Activated CD4-positive, alpha-beta memory T cell treated with anti-CD3 and anti-CD28 coated beads, Interleukin-2, amount 10 ng/mL, durations not matched to agents 7 days and 5 days (primary cell): ENCODE measurements around the gene YEATS2. TPM values are rescaled to one million over a fixed set of nuclear protein-coding genes. Genes with fewer than 3 reads are reported as not detected.

ENCODE experiments used
- CTCF ChIA-PET: fragments of 350-600 bp; sonication (Branson Sonifier 250); formaldehyde crosslinking; loops from one replicate; lab custom pipeline; 2021; ENCODE audit warnings: antibody characterized with exemption, inconsistent platforms; lab: Charles Lee
- POLR2A ChIA-PET: fragments of 350-600 bp; sonication (Branson Sonifier 250); formaldehyde crosslinking; loops from one replicate; lab custom pipeline; 2021; ENCODE audit warnings: antibody characterized with exemption; lab: Charles Lee
- DNase-seq: peaks from one replicate; pipeline ENCODE4 v3.0.0-alpha.2; 2020
- H3K27ac Mint-ChIP-seq: one replicate; pipeline ENCODE4 v1.8.0; 2021; ENCODE audit warnings: mild to moderate bottlenecking, mixed read lengths
- H3K27me3 Mint-ChIP-seq: one replicate; pipeline ENCODE4 v1.8.0; 2021; ENCODE audit warnings: mixed read lengths
- H3K36me3 Mint-ChIP-seq: one replicate; pipeline ENCODE4 v1.8.0; 2021; ENCODE audit warnings: low read depth, mixed read lengths
- H3K4me1 Mint-ChIP-seq: one replicate; pipeline ENCODE4 v1.8.0; 2021; ENCODE audit warnings: mixed read lengths
- H3K4me3 Mint-ChIP-seq: one replicate; pipeline ENCODE4 v1.8.0; 2021; ENCODE audit warnings: mild to moderate bottlenecking, mixed read lengths
- H3K9me3 Mint-ChIP-seq: one replicate; pipeline ENCODE4 v1.8.0; 2021; ENCODE audit warnings: mixed read lengths
- total RNA-seq, 2 experiments: library from RNA; stranded (reverse); gene quantifications; one replicate each; pipeline ENCODE4 v1.2.3, GENCODE V29; 2021

Gene YEATS2
- total RNA-seq, 2 experiments from 2014 or later: 51.7 to 56.5 TPM

GRCh38 chr3:183837894-183838293, 140.3 kb downstream of the YEATS2 start:
- no peaks in the 10 kb centered on the region for H3K4me1 Mint-ChIP-seq
- H3K4me3 Mint-ChIP-seq: no peak overlapping the region
- H3K9me3 Mint-ChIP-seq: no peaks in the 10 kb centered on the region
- POLR2A ChIA-PET: no interaction called here
- DNase-seq: no peak
- CTCF ChIA-PET: no interaction called here
- H3K27ac Mint-ChIP-seq: no peak overlapping the region
- no peaks in the 10 kb centered on the region for H3K27me3 Mint-ChIP-seq
- H3K36me3 Mint-ChIP-seq: peaks cover 29% of the 10 kb centered on the region

- peaks cover 2% of the 10 kb centered on the region for H3K4me1 Mint-ChIP-seq
- no peaks in the 10 kb centered on the region for H3K27me3 Mint-ChIP-seq
- POLR2A ChIA-PET: no interaction called here
- CTCF ChIA-PET: no interaction called here
- H3K36me3 Mint-ChIP-seq: peaks cover 36% of the 10 kb centered on the region
- DNase-seq: no peak
- H3K9me3 Mint-ChIP-seq: no peaks in the 10 kb centered on the region
- no peak overlapping the region for H3K4me3 Mint-ChIP-seq
- no peak overlapping the region for H3K27ac Mint-ChIP-seq
These were observed 142.2 kb downstream of the YEATS2 start for GRCh38 chr3:183839751-183840150.

- Mint-ChIP-seq H3K27me3 (no peaks in the 10 kb centered on the region), H3K36me3 (peaks cover 39% of the 10 kb centered on the region), H3K27ac (no peak overlapping the region), H3K9me3 (no peaks in the 10 kb centered on the region), H3K4me3 (no peak overlapping the region), H3K4me1 (peaks cover 2% of the 10 kb centered on the region)
- ChIA-PET POLR2A (interaction anchor here (0.6 to 1.0 kb wide), 3 partner anchors 14 to 40 kb away, joined by 3 read pairs; partner anchors contain the start of gene PARL), CTCF (interaction anchor here (1.4 kb wide), 1 partner anchor 40 kb away, joined by 3 read pairs; the partner anchor contains the start of gene PARL)
- no peak for DNase-seq
These were observed 147.0 kb downstream of the YEATS2 start for GRCh38 chr3:183844606-183845005.

GRCh38 chr3:183845090-183845489, 147.5 kb downstream of the YEATS2 start:
- H3K36me3 Mint-ChIP-seq: peaks cover 38% of the 10 kb centered on the region
- CTCF ChIA-PET: no interaction called here
- no peak overlapping the region for H3K27ac Mint-ChIP-seq
- H3K9me3 Mint-ChIP-seq: no peaks in the 10 kb centered on the region
- no peak for DNase-seq
- no peaks in the 10 kb centered on the region for H3K27me3 Mint-ChIP-seq
- peaks cover 2% of the 10 kb centered on the region for H3K4me1 Mint-ChIP-seq
- POLR2A ChIA-PET: no interaction called here
- no peak overlapping the region for H3K4me3 Mint-ChIP-seq

GRCh38 chr3:183845608-183846288, 148.2 kb downstream of the YEATS2 start:
- H3K36me3 Mint-ChIP-seq: peaks cover 41% of the 10 kb centered on the region

GRCh38 chr3:183854318-183855035, 156.9 kb downstream of the YEATS2 start:
- Mint-ChIP-seq H3K27ac (no peak overlapping the region), H3K4me3 (no peak overlapping the region), H3K9me3 (no peaks in the 10 kb centered on the region), H3K27me3 (no peaks in the 10 kb centered on the region), H3K4me1 (no peaks in the 10 kb centered on the region), H3K36me3 (peaks cover 46% of the 10 kb centered on the region)
- no peak for DNase-seq
- POLR2A ChIA-PET: no interaction called here
- CTCF ChIA-PET: no interaction called here

More at GRCh38 chr3:183845608-183846288, 148.2 kb downstream of the YEATS2 start:
- H3K4me3 Mint-ChIP-seq: no peak overlapping the region
- H3K4me1 Mint-ChIP-seq: peaks cover 2% of the 10 kb centered on the region
- POLR2A ChIA-PET: no interaction called here
- no peak for DNase-seq
- H3K9me3 Mint-ChIP-seq: no peaks in the 10 kb centered on the region
- CTCF ChIA-PET: no interaction called here
- H3K27me3 Mint-ChIP-seq: no peaks in the 10 kb centered on the region
- H3K27ac Mint-ChIP-seq: no peak overlapping the region

- peaks cover 53% of the 10 kb centered on the region for H3K36me3 Mint-ChIP-seq
- H3K27ac Mint-ChIP-seq: no peak overlapping the region
- DNase-seq: no peak
- H3K27me3 Mint-ChIP-seq: no peaks in the 10 kb centered on the region
- ChIA-PET POLR2A (interaction anchor here (0.8 kb wide), 1 partner anchor 14 kb away, joined by 3 read pairs; no protein-coding TSS in a partner anchor), CTCF (interaction anchor here (0.6 kb wide), 1 partner anchor 19 kb away, joined by 3 read pairs; no protein-coding TSS in a partner anchor)
- H3K9me3 Mint-ChIP-seq: no peaks in the 10 kb centered on the region
- H3K4me3 Mint-ChIP-seq: no peak overlapping the region
- H3K4me1 Mint-ChIP-seq: no peaks in the 10 kb centered on the region
These were observed 160.3 kb downstream of the YEATS2 start for GRCh38 chr3:183857863-183858262.

Other genes starting within 250 kb of the YEATS2 start
- gene KLHL6, start 142.1 kb upstream of the YEATS2 start, total RNA-seq: 10 to 100 TPM; 47.1 to 48.6 TPM
- gene KLHL24, start 62.2 kb upstream of the YEATS2 start, total RNA-seq: 10 to 100 TPM; 28.9 to 31.2 TPM
- gene MAP6D1, start 127.8 kb downstream of the YEATS2 start, total RNA-seq: under 1 TPM in 1 of 2 experiments, not detected in 1; 0.55 TPM
- 10 to 100 TPM; 47.6 to 49.0 TPM for gene PARL, start 187.1 kb downstream of the YEATS2 start, total RNA-seq